ENCODE data around the gene ACIN1.

The ACIN1 gene

GRCh38 chr14:23056956-23057756, 37.8 kb downstream of the ACIN1 start, which contains the start of gene CDH24:
TSS of gene CDH24 (minus strand) at chr14:23057520. CDS start at chr14:23055733, 1,787 bp downstream.
- DNase-seq (ENCODE audit: low read depth) = peak; percentile 39

GRCh38 chr14:23056145-23056955, 38.6 kb downstream of the ACIN1 start:
- no peak for DNase-seq (ENCODE audit: low read depth)

GRCh38 chr14:23055621-23056144, 39.3 kb downstream of the ACIN1 start:
- no peak for DNase-seq (ENCODE audit: low read depth)

- DNase-seq (ENCODE audit: low read depth) = no peak
These were observed 39.8 kb downstream of the ACIN1 start for GRCh38 chr14:23055147-23055550.

- DNase-seq (ENCODE audit: low read depth) = no peak
These were observed 40.7 kb downstream of the ACIN1 start for GRCh38 chr14:23054000-23054811.

- DNase-seq (ENCODE audit: low read depth) = no peak
These were observed 41.5 kb downstream of the ACIN1 start for GRCh38 chr14:23053426-23053825.

- no peak for DNase-seq (ENCODE audit: low read depth)
These were observed 42.3 kb downstream of the ACIN1 start for GRCh38 chr14:23052671-23053070.

- DNase-seq (ENCODE audit: low read depth) = no peak
These were observed 42.7 kb downstream of the ACIN1 start for GRCh38 chr14:23052182-23052623.

- DNase-seq (ENCODE audit: low read depth) = no peak
These were observed 43.5 kb downstream of the ACIN1 start for GRCh38 chr14:23051141-23052057.

- DNase-seq (ENCODE audit: low read depth) = no peak
These were observed 45.9 kb downstream of the ACIN1 start for GRCh38 chr14:23049011-23049410.

- DNase-seq (ENCODE audit: low read depth) = no peak
These were observed 46.9 kb downstream of the ACIN1 start for GRCh38 chr14:23047751-23048693.

- DNase-seq (ENCODE audit: low read depth) = no peak
These were observed 47.8 kb downstream of the ACIN1 start for GRCh38 chr14:23047034-23047634.

GRCh38 chr14:23045419-23046357, 49.2 kb downstream of the ACIN1 start:
- DNase-seq (ENCODE audit: low read depth) = no peak

GRCh38 chr14:23044840-23045239, 50.1 kb downstream of the ACIN1 start:
- DNase-seq (ENCODE audit: low read depth) = no peak

GRCh38 chr14:23043754-23044153, 51.2 kb downstream of the ACIN1 start:
- DNase-seq (ENCODE audit: low read depth) = no peak

- DNase-seq (ENCODE audit: low read depth) = no peak
These were observed 51.8 kb downstream of the ACIN1 start for GRCh38 chr14:23043145-23043544.

- no peak for DNase-seq (ENCODE audit: low read depth)
These were observed 52.6 kb downstream of the ACIN1 start, which contains the start of gene PSMB11 for GRCh38 chr14:23042162-23042965. TSS of gene PSMB11 (plus strand) at chr14:23042212. CDS start at chr14:23042226, 14 bp downstream.
